ENCODE data around the gene CXCL16.

CXCL16 gene

GRCh38 chr17:4751932-4752331, 12.2 kb upstream of the CXCL16 start:
- DNase-seq (ENCODE audit: low read depth): no peak

- no peak for DNase-seq (ENCODE audit: low read depth)
Measured at GRCh38 chr17:4750606-4751005, 10.9 kb upstream of the CXCL16 start.

GRCh38 chr17:4748686-4749085, 9.0 kb upstream of the CXCL16 start:
- no peak for DNase-seq (ENCODE audit: low read depth)

- DNase-seq (ENCODE audit: low read depth): no peak
Measured at GRCh38 chr17:4747847-4748246, 8.1 kb upstream of the CXCL16 start.

- DNase-seq (ENCODE audit: low read depth): no peak
Measured at GRCh38 chr17:4744999-4745969, 5.6 kb upstream of the CXCL16 start.

- no peak for DNase-seq (ENCODE audit: low read depth)
Measured at GRCh38 chr17:4743898-4744297, 4.2 kb upstream of the CXCL16 start.

GRCh38 chr17:4743216-4743615, 3.5 kb upstream of the CXCL16 start:
- DNase-seq (ENCODE audit: low read depth): no peak

- DNase-seq (ENCODE audit: low read depth): no peak
Measured at GRCh38 chr17:4742629-4743028, 2.9 kb upstream of the CXCL16 start.

- no peak for DNase-seq (ENCODE audit: low read depth)
Measured at GRCh38 chr17:4742133-4742532, 2.4 kb upstream of the CXCL16 start.

- no peak for DNase-seq (ENCODE audit: low read depth)
Measured at GRCh38 chr17:4741544-4741943, 1.8 kb upstream of the CXCL16 start.

- DNase-seq (ENCODE audit: low read depth): no peak
Measured at GRCh38 chr17:4740584-4740983, 856 bp upstream of the CXCL16 start.

- DNase-seq (ENCODE audit: low read depth): no peak
Measured at GRCh38 chr17:4740025-4740351, 260 bp upstream of the CXCL16 start.

- DNase-seq (ENCODE audit: low read depth): no peak
Measured at GRCh38 chr17:4738136-4739121, 1.3 kb downstream of the CXCL16 start.

- DNase-seq (ENCODE audit: low read depth): no peak
Measured at GRCh38 chr17:4735876-4736651, 3.7 kb downstream of the CXCL16 start.

- DNase-seq (ENCODE audit: low read depth): no peak
Measured at GRCh38 chr17:4734857-4735475, 4.8 kb downstream of the CXCL16 start.

GRCh38 chr17:4733073-4733531, 6.6 kb downstream of the CXCL16 start:
- no peak for DNase-seq (ENCODE audit: low read depth)

GRCh38 chr17:4728124-4728523, 11.6 kb downstream of the CXCL16 start:
- no peak for DNase-seq (ENCODE audit: low read depth)

GRCh38 chr17:4725646-4726310, 13.9 kb downstream of the CXCL16 start:
- no peak for DNase-seq (ENCODE audit: low read depth)

- DNase-seq (ENCODE audit: low read depth): no peak
Measured at GRCh38 chr17:4724650-4725049, 15.1 kb downstream of the CXCL16 start.

- DNase-seq (ENCODE audit: low read depth): no peak
Measured at GRCh38 chr17:4722678-4723240, 17.0 kb downstream of the CXCL16 start.

Data from activated T-helper 1 cell treated with Interleukin-2 at 50 U/mL for 16 hours (primary cell).